GM06990 (cell line): ENCODE data around the gene GNA12.

Experiments
- DNase-seq: peaks from one replicate; pipeline ENCODE4 v3.0.0-alpha.2; 2011; ENCODE audit not compliant: insufficient read length; ENCODE audit errors: extremely low read depth
- H3K27me3 ChIP-seq: replicated peaks from 2 replicates; pipeline ENCODE4 v1.6.0; 2011; ENCODE audit warnings: low read length; ENCODE audit not compliant: control insufficient read depth, insufficient read depth
- H3K36me3 ChIP-seq: 2 replicates; pipeline ENCODE4 v1.5.1; 2011; ENCODE audit warnings: low read length; ENCODE audit not compliant: control insufficient read depth, insufficient read depth
- H3K4me3 ChIP-seq: replicated peaks from 2 replicates; pipeline ENCODE4 v1.5.1; 2011; ENCODE audit warnings: low read depth, mild to moderate bottlenecking, control low read depth, low read length
- TF ChIP-seq, protein P1 (sequence below): IDR thresholded peaks from 2 replicates; pipeline ENCODE4 v1.5.1; 2011; ENCODE audit warnings: low read length, control low read depth, mild to moderate bottlenecking, inconsistent platforms; ENCODE audit not compliant: insufficient read depth, poor library complexity, severe bottlenecking

The GNA12 gene

DNA sequence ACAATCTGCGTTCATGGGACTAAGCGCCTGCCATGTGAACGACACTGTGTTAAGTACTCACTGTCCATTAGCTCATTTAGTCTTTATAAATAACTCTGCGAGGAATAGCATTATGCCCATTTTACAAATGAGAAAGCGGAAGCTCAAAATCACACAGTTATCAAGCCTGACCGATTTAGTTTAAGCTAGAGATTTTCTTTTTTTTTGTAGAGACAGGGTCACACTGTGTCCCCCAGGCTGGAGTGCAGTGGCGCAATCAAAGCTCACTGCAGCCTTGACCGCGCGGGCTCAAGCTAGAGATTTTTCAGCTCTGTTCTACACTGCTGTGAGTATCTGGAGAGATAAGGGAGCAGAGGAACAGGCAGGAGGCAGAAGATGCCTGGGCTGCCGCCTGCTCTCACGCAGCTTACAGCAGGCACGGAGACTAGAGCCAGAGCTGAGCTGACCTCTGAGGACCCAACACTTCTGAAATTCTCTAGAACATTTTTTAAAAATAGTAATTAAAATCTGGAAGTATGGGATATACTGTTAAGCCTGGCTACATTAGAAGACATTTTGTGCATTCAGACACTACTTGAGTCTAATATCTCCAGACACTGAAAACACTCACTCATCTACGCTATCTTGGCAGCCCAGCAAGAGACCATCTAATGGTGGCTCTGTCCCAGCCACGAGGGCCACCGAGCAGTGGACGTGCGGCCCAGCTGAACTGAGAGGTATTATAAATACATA is 38.7 kb downstream of the GNA12 start:
- no peak for DNase-seq
- Histone ChIP-seq H3K27me3 (no peaks in the 10 kb centered on the region), H3K4me3 (no peak overlapping the region), H3K36me3 (no peaks in the 10 kb centered on the region; the same call in 1 of the 2 replicates)
- TF ChIP-seq, protein P1, sequence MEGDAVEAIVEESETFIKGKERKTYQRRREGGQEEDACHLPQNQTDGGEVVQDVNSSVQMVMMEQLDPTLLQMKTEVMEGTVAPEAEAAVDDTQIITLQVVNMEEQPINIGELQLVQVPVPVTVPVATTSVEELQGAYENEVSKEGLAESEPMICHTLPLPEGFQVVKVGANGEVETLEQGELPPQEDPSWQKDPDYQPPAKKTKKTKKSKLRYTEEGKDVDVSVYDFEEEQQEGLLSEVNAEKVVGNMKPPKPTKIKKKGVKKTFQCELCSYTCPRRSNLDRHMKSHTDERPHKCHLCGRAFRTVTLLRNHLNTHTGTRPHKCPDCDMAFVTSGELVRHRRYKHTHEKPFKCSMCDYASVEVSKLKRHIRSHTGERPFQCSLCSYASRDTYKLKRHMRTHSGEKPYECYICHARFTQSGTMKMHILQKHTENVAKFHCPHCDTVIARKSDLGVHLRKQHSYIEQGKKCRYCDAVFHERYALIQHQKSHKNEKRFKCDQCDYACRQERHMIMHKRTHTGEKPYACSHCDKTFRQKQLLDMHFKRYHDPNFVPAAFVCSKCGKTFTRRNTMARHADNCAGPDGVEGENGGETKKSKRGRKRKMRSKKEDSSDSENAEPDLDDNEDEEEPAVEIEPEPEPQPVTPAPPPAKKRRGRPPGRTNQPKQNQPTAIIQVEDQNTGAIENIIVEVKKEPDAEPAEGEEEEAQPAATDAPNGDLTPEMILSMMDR = no peak

DNA sequence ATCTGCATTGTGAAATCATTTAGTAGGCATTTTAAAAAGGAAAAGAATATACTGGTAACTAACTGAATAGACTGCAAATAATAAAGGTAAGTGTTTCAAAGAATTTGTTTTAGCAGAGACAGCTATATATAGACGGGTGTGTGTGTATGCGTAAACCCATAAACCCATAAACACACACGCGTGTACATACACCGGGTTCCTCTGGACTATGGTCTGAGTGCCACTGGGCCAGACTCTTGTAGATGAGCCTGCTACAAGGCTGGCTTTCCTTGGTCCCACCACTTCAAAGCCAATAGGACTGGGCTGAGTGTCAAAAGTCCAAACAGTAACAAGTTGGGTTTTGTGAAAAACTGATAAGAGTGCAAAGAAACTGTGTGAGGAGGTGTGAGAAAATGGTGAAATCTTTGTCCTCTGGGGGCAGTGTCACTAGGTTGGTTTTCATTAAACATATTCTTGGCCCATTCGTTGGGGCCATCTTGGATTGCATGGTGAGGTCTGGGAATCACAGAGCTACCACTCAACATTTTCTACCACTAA is 39.8 kb downstream of the GNA12 start:
- DNase-seq = no peak
- TF ChIP-seq, protein P1 = no peak

DNA sequence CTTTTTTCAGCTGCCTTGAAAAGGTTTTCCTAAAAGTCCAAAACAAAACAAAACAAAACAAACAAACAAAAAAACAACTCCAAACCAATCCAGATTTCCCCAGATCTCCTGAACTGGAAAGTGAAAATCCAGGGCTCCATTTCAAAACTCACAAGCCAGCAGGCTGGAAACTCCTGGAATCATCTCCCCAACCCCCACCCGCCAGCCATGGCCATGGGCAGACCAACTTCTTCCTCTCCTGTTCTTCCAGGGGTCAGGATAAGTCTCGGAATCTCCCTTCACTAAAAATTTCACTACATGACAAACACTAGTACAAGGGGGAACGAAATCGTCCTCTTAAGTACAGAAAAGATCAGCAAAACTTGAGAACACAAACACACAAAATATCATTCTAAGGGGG is 40.4 kb downstream of the GNA12 start:
- DNase-seq = no peak
- H3K4me3 ChIP-seq = no peak overlapping the region
- TF ChIP-seq, protein P1 = no peak
- no peaks in the 10 kb centered on the region; the same call in 1 of the 2 replicates for H3K36me3 ChIP-seq
- H3K27me3 ChIP-seq = no peaks in the 10 kb centered on the region

More for the DNA sequence above, 39.8 kb downstream of the GNA12 start:
- no peak overlapping the region for H3K4me3 ChIP-seq
- no peaks in the 10 kb centered on the region; the same call in 1 of the 2 replicates for H3K36me3 ChIP-seq
- H3K27me3 ChIP-seq = no peaks in the 10 kb centered on the region

DNA sequence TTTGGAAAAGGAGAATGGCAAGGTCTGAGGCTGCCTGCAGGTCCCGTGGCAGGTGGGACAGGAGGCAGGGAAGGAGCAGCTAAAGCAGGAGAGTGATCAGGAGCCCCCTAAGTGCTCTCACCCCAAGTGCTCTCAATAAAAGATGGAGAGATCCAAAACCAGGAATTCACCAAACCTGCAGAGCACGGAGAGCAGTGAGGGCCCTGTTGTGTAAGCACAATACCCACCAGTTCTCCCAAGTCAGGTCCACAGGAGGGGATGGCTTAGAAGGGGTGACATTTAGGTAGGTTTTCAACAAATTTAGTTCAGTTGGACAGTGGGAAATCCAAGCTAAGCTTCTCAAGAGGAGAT is 40.8 kb downstream of the GNA12 start:
- Histone ChIP-seq H3K4me3 (no peak overlapping the region), H3K36me3 (no peaks in the 10 kb centered on the region; the same call in 1 of the 2 replicates), H3K27me3 (no peaks in the 10 kb centered on the region)
- no peak for DNase-seq
- TF ChIP-seq, protein P1 = no peak

DNA sequence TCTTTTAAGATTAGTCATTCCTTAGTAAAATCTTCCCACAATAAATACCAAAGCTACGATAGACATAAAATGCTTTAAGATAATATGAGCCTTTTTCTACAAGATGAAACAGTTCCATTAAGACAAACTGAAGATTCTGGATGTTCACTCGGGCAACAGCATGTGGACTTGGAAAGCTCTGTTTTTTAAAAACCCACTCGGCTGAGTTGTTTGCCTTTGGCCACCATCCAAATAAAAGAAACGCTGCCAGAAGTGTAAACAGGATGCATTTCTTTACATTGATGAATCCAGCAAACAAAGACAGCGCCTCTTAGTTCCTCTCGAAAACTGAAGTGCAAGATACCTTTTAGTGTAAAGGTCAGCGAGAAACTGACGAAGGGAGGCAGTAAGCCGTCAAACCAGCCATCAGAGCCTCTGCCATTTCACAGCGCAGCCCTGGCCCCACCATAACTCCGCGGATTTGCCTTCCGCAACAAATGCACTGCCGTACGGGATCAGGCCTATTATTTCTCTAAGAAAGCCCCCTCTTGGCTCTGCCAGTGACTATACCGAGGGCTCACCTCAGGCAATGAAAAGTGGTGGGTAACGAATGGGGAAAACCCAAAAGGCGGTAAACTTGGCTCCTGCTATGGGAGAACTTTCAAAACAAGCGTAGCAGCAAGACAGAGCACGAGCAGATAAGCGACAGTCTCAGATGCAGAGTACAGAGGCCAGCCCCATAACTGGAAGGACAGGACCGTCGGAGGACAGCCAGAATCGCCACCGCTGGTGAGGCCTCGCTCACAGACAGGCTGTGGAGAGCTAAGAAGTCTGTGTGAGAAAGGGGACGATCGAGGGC is 41.4 kb downstream of the GNA12 start:
- TF ChIP-seq, protein P1 = no peak
- no peak overlapping the region for H3K4me3 ChIP-seq
- no peaks in the 10 kb centered on the region for H3K27me3 ChIP-seq
- no peaks in the 10 kb centered on the region for H3K36me3 ChIP-seq
- DNase-seq = no peak
